SU-DHL-6 (cell line): ENCODE data around the gene EEFSEC.

Experiments
- EZH2phosphoT487 ChIP-seq: fragments of 200-600 bp; sonication (generic), shearing (Covaris generic); conservative IDR thresholded peaks from 2 replicates; pipeline ENCODE4 v1.6.1; 2018; ENCODE audit warnings: mild to moderate bottlenecking, antibody characterized with exemption, low read length, moderate library complexity, mixed read lengths
- TF ChIP-seq, protein P1 (sequence below): fragments of 200-600 bp; sonication (generic); IDR thresholded peaks from one replicate; pipeline ENCODE4 v1.5.1; 2017; ENCODE audit warnings: antibody characterized with exemption, mild to moderate bottlenecking, low read length, moderate library complexity; ENCODE audit not compliant: insufficient read depth, poor library complexity, severe bottlenecking

GRCh38 chr3:128359060-128359664 is 205.9 kb downstream of the EEFSEC start:
- TF ChIP-seq, protein P1, sequence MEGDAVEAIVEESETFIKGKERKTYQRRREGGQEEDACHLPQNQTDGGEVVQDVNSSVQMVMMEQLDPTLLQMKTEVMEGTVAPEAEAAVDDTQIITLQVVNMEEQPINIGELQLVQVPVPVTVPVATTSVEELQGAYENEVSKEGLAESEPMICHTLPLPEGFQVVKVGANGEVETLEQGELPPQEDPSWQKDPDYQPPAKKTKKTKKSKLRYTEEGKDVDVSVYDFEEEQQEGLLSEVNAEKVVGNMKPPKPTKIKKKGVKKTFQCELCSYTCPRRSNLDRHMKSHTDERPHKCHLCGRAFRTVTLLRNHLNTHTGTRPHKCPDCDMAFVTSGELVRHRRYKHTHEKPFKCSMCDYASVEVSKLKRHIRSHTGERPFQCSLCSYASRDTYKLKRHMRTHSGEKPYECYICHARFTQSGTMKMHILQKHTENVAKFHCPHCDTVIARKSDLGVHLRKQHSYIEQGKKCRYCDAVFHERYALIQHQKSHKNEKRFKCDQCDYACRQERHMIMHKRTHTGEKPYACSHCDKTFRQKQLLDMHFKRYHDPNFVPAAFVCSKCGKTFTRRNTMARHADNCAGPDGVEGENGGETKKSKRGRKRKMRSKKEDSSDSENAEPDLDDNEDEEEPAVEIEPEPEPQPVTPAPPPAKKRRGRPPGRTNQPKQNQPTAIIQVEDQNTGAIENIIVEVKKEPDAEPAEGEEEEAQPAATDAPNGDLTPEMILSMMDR: no peak
- TF ChIP-seq EZH2phosphoT487: no peak
